Measurements from ENCODE around the gene GYG2. TPM values are rescaled to one million over a fixed set of nuclear protein-coding genes. Genes with fewer than 3 reads are reported as not detected.
A peak's percentile ranks its signal among the peaks of the same experiment; 100 is the strongest.

GYG2 gene
- total RNA-seq, 1 donor from 2014 or later = 60.8 TPM

GRCh38 chrX:2926664-2927275 is 98.0 kb downstream of the GYG2 start:
- Mint-ChIP-seq H3K4me3 (no peak overlapping the region), H3K36me3 (peaks cover 26% of the 10 kb centered on the region), H3K4me1 (peaks cover 33% of the 10 kb centered on the region), H3K27me3 (ENCODE audit: low read depth) (no peaks in the 10 kb centered on the region), H3K9me3 (peaks cover 6% of the 10 kb centered on the region), H3K27ac (peak overlapping the region; percentile 84)
- no peak for TF ChIP-seq CTCF (IDR thresholded peaks at IDR 0.05; ENCODE audit: unreplicated experiment)
- DNase-seq (ENCODE audit: low spot score in 2 of 2, unreplicated experiment in 2 of 2) = no peak

- peak; percentile 53 to 75 for DNase-seq (ENCODE audit: low spot score in 2 of 2, unreplicated experiment in 2 of 2)
- TF ChIP-seq CTCF (IDR thresholded peaks at IDR 0.05; ENCODE audit: unreplicated experiment) = no peak
- peaks cover 6% of the 10 kb centered on the region for H3K9me3 Mint-ChIP-seq
- peak overlapping the region; percentile 82 for H3K4me3 Mint-ChIP-seq
- H3K36me3 Mint-ChIP-seq = peaks cover 31% of the 10 kb centered on the region
- H3K27ac Mint-ChIP-seq = peak overlapping the region; percentile 98
- H3K27me3 Mint-ChIP-seq (ENCODE audit: low read depth) = no peaks in the 10 kb centered on the region
- peaks cover 27% of the 10 kb centered on the region for H3K4me1 Mint-ChIP-seq
Observed at GRCh38 chrX:2928191-2928582, 99.5 kb downstream of the GYG2 start.

GRCh38 chrX:2928583-2929434 is 100.1 kb downstream of the GYG2 start, which contains the start of gene ARSD:
Gene ARSD, minus strand, starts transcription at chrX:2929339. Its CDS starts 64 bp downstream, at chrX:2929275.
- peaks cover 25% of the 10 kb centered on the region for H3K36me3 Mint-ChIP-seq
- peaks cover 27% of the 10 kb centered on the region for H3K4me1 Mint-ChIP-seq

GRCh38 chrX:2931155-2931554 is 102.4 kb downstream of the GYG2 start:
- Mint-ChIP-seq H3K4me1 (peaks cover 20% of the 10 kb centered on the region), H3K9me3 (peaks cover 6% of the 10 kb centered on the region), H3K4me3 (peak overlapping the region; percentile 25), H3K36me3 (peaks cover 35% of the 10 kb centered on the region), H3K27ac (no peak overlapping the region), H3K27me3 (ENCODE audit: low read depth) (no peaks in the 10 kb centered on the region)
- TF ChIP-seq CTCF (IDR thresholded peaks at IDR 0.05; ENCODE audit: unreplicated experiment) = no peak
- no peak for DNase-seq (ENCODE audit: low spot score in 2 of 2, unreplicated experiment in 2 of 2)

More at GRCh38 chrX:2928583-2929434, 100.1 kb downstream of the GYG2 start, which contains the start of gene ARSD:
- peak; percentile 86 to 92 for DNase-seq (ENCODE audit: low spot score in 2 of 2, unreplicated experiment in 2 of 2)
- peak within 1 kb of the TSS; percentile 98 for H3K27ac Mint-ChIP-seq
- H3K27me3 Mint-ChIP-seq (ENCODE audit: low read depth) = no peaks in the 10 kb centered on the region
- peaks cover 6% of the 10 kb centered on the region for H3K9me3 Mint-ChIP-seq
- TF ChIP-seq CTCF (IDR thresholded peaks at IDR 0.05; ENCODE audit: unreplicated experiment) = no peak
- H3K4me3 Mint-ChIP-seq = peak within 1 kb of the TSS; percentile 82

GRCh38 chrX:2931612-2932011 is 102.9 kb downstream of the GYG2 start:
- no peaks in the 10 kb centered on the region for H3K27me3 Mint-ChIP-seq (ENCODE audit: low read depth)
- no peak for TF ChIP-seq CTCF (IDR thresholded peaks at IDR 0.05; ENCODE audit: unreplicated experiment)
- H3K4me3 Mint-ChIP-seq = no peak overlapping the region

More at GRCh38 chrX:2931612-2932011, 102.9 kb downstream of the GYG2 start:
- Mint-ChIP-seq H3K36me3 (peaks cover 39% of the 10 kb centered on the region), H3K9me3 (peaks cover 6% of the 10 kb centered on the region), H3K27ac (no peak overlapping the region), H3K4me1 (peaks cover 16% of the 10 kb centered on the region)
- no peak for DNase-seq (ENCODE audit: low spot score in 2 of 2, unreplicated experiment in 2 of 2)

Other genes with a start within 250 kb of the GYG2 start
- 244 to 260 TPM (median 248 TPM) in 3 replicates for gene CD99, start 137.6 kb upstream of the GYG2 start, total RNA-seq
- 0.60 to 1.3 TPM (median 1.2 TPM) in 3 replicates for gene XG, start 76.9 kb upstream of the GYG2 start, total RNA-seq
- gene ARSD, start 100.4 kb downstream of the GYG2 start, total RNA-seq = 54.5 to 55.6 TPM (median 55.5 TPM) in 3 replicates
- gene ARSH, start 177.6 kb downstream of the GYG2 start, total RNA-seq = 0.76 to 1.2 TPM (median 1.1 TPM) in 3 replicates
- 1.0 to 1.8 TPM (median 1.1 TPM) in 3 replicates for gene ARSF, start 212.5 kb downstream of the GYG2 start, total RNA-seq